GM13976 (cell line): ENCODE measurements around the gene NR1H4.

Experiments
- DNase-seq: peaks from one replicate; pipeline ENCODE4 v3.0.0; 2012; ENCODE audit warnings: low spot score
- in situ Hi-C: fragments of 300-500 bp; cut with MboI; formaldehyde crosslinking; loops from one replicate; pipeline ENCODE4 v1.12.0; 2022; ENCODE audit warnings: low sequenced_read_pairs, mixed read lengths, inconsistent platforms; ENCODE audit not compliant: unreplicated experiment
- TF ChIP-seq, protein P1 (sequence below): IDR thresholded peaks from 2 replicates; pipeline ENCODE4 v1.5.1; 2012; ENCODE audit warnings: borderline replicate concordance, mild to moderate bottlenecking; ENCODE audit not compliant: insufficient read depth; ENCODE audit errors: extremely low read depth, missing control alignments, control extremely low read depth

The NR1H4 gene

DNA sequence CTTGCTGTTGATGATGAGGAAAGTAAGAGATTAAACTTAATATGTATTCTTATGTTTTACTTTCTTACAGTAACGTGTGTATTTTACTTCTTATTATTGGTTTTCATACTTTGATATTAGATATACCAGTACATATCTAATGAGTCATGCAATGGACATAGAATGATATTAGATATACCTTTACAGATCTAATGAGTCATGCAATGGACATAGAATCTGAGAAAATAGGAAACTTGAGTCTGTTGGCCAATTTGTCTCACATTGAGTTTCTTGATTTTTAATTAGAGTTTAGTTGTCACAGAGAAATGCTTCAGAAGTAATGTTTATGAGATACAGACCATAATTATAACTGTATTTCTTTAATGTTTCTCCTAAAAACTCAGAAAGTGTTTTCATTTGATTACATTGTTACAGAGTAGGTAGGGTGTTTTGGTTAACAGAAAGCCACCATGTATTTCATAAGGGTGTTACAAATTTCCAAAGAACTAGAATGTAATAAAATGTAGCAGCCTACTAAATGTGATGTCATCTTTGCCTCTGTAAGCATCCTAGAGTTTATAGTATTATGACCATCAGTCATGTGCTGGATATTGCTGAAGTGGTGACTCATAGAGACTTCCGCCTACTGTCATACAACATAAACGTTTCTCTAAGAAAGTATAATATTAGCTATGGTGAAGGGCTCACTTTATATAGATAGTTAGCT is 102.8 kb downstream of the NR1H4 start:
- in situ Hi-C loops: no loop called here
- no peak for DNase-seq
- TF ChIP-seq, protein P1, sequence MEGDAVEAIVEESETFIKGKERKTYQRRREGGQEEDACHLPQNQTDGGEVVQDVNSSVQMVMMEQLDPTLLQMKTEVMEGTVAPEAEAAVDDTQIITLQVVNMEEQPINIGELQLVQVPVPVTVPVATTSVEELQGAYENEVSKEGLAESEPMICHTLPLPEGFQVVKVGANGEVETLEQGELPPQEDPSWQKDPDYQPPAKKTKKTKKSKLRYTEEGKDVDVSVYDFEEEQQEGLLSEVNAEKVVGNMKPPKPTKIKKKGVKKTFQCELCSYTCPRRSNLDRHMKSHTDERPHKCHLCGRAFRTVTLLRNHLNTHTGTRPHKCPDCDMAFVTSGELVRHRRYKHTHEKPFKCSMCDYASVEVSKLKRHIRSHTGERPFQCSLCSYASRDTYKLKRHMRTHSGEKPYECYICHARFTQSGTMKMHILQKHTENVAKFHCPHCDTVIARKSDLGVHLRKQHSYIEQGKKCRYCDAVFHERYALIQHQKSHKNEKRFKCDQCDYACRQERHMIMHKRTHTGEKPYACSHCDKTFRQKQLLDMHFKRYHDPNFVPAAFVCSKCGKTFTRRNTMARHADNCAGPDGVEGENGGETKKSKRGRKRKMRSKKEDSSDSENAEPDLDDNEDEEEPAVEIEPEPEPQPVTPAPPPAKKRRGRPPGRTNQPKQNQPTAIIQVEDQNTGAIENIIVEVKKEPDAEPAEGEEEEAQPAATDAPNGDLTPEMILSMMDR: no peak

DNA sequence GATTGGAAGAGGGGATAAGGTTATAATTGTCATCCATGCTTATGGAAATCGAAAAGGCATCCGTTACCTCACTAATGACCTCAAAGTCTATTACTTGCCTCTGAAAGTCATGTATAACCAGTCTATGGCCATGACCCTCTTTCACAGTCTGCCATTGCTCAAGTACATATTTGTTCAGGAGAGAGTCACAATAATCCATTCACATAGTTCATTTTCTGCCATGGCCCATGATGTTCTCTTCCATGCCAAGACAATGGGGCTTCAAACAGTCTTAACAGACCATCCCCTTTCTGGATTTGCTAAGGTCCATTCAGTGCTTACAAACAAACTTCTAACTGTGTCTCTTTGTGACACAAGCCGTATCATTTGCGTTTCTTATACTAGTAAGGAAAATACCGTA is 105.3 kb downstream of the NR1H4 start:
- in situ Hi-C loops: no loop called here
- TF ChIP-seq, protein P1: no peak
- no peak for DNase-seq

DNA sequence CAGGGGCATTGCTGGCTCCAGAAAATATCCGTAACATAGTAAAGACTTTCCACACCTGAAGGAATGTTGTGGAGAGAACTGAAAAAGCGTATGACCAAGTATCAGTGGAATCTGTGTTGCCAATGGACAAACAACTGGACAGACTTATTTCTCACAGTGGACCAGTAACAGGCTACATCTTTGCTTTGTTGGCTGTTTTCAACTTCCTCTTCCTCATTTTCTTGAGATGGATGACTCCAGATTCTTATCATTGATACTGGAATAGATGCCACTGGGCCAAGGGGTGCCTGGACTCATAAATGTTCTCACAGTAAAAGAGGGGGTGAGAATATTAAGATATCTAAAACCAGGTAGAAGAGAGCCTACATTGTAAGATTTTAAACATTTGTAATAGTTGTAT is 106.2 kb downstream of the NR1H4 start:
- in situ Hi-C loops: no loop called here
- TF ChIP-seq, protein P1: no peak
- DNase-seq: no peak

DNA sequence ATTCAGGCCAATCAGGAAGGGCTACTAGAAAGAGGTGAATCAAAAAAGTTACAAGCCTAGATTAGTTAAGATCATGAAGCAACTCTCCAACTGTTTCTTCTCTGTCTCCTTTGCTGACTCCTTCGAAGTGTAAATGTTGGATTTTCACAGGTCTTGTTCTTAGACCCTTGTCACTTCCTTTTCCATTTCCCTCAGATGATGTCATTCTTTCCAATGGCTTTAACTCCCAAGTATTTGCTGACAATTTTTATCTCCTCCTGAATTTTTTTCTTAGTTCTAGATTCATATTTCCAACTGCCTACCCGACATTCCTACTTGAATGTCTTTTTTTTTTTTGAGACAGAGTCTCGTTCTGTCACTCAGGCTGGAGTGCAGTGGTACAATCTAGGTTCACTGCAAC is 110.6 kb downstream of the NR1H4 start:
- DNase-seq: no peak
- TF ChIP-seq, protein P1: no peak
- in situ Hi-C loops: no loop called here

DNA sequence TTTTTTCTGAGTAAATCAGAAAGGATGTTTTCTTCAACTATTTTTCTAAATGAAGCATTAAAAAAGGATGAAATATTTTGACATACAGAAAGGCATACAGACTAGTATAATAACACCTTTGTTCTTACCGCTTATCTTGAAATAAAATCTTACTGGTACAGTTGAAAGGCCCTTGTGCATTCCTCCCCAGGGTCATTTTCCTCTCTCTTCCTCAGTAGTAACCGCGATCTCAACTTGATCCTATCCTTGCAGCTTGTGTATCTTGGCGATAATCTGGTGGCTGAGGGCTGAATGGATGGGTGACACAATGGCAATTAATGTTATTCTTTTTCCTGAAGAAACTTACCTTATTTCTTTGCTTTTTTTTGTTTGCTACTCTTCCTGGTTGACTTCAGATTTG is 118.3 kb downstream of the NR1H4 start:
- in situ Hi-C loops: no loop called here
- no peak for DNase-seq
- TF ChIP-seq, protein P1: no peak

DNA sequence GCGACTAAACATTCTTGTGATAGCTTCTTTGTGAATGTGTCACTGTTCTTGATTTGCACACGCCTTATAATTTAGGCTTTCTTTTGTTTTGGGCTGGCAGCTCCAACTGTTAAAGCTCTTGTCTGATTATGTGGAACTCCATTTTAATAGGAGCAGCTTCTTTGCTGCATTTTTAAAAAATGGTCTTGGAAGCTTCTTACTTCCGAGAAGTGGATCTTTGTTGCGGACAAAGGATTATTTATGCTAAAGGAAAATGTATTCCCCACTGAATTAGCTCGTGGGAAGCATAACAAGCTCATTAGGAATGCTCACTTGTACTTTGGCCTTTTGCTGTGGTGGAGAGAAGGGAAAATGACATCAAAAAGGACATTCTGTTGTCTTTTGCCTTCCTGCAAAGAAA is 119.8 kb downstream of the NR1H4 start:
- in situ Hi-C loops: no loop called here
- TF ChIP-seq, protein P1: no peak
- DNase-seq: no peak
